ENCODE results near the gene POLR2E. TPM values are rescaled to one million over a fixed set of nuclear protein-coding genes. Genes with fewer than 3 reads are reported as not detected.

POLR2E gene
- total and polyA plus RNA-seq, 2 of the 13 experiments (the other 11 are each of a cell fraction or from before 2014, with no cell fraction given): 140 to 272 TPM

DNA sequence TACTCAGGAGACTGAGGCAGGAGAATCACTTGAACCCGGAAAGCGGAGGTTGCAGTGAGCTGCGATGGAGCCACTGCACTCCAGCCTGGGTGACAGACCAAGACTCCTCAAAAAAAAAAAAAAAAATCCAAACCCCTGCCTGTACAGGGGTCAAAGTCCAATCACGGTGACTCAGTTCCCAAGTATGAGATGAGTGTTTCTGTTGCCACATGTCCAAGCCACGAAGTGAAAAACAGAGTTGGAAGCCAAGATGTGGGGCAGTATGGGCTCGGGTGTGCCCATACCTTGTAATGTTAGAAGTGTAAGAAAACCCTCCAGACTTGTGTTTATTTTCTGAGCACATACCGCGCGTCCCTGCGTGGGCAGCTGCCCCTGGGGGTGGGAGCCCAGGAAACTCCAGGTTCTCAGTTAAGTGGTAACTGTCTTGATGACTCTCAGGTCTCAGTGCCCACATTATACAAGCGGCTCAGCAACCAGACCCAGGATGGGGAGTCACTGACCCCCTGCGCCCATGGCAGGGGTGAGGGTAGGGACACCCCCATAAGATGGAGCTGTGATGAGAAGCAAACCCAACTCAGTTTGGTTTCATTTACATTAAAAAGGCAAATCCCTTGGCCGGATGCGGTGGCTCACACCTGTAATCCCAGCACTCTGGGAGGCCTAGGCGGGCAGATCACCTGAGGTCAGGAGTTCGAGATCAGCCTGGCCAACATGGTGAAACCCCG, 7.4 kb upstream of the POLR2E start:
- no peak overlapping the region for H2AFZ ChIP-seq (ENCODE audit: low read length)
- no TSS peak for BruUV-seq (replicated peaks)
- CTCF ChIA-PET (ENCODE audit: low intra/inter-chr PET ratio, low total read pairs): no interaction called here
- in situ Hi-C loops (cut with HindIII; ENCODE audit: extremely low pct_ligation_motif_present, low pct_unique_long_range_greater_than_20kb): loop anchor here (5.0 kb wide), 1 partner anchor 35 kb away; the partner anchor contains the start of gene ARHGAP45
- peaks cover 11% of the 10 kb centered on the region for H3K79me2 ChIP-seq (ENCODE audit: insufficient read depth, low read length)
- H3K4me1 ChIP-seq (ENCODE audit: insufficient read depth, low read length): peaks cover 87% of the 10 kb centered on the region
- FAIRE-seq: peak; percentile 23
- H3K27ac ChIP-seq (ENCODE audit: extremely low read length, insufficient read depth, low read length): peak overlapping the region; percentile 86
- H3K9ac ChIP-seq (ENCODE audit: insufficient read depth, low read depth, low read length): peak overlapping the region; percentile 82
- no peaks in the 10 kb centered on the region for H3K27me3 ChIP-seq (ENCODE audit: control insufficient read depth in 1 of 2, insufficient read depth in 2 of 2, low read length in 2 of 2)
- POLR2A ChIA-PET: interaction anchor here (0.6 to 4.1 kb wide), 9 partner anchors 9 to 167 kb away, joined by 3 to 28 read pairs (median 7); partner anchors contain the start of genes ARHGAP45 and CIRBP
- peak; percentile 91 for DNase-seq (ENCODE audit: low spot score)
- no peaks in the 10 kb centered on the region for H3K9me3 ChIP-seq (ENCODE audit: low read length)
- peaks cover 15% of the 10 kb centered on the region; the same call in 1 of the 2 replicates for H4K20me1 ChIP-seq (ENCODE audit: insufficient read depth, low read length)
- peak overlapping the region; percentile 18 to 67 (median 30); a peak in 5 of 6 replicates for H3K4me3 ChIP-seq (replicated peaks in 1 of 3; ENCODE audit: insufficient read depth in 1 of 3, low read depth in 2 of 3, low read length in 3 of 3)
- no peak for ATAC-seq
- H3K36me3 ChIP-seq (replicated peaks in 1 of 2; ENCODE audit: control insufficient read depth in 1 of 2, insufficient read depth in 2 of 2, low read length in 2 of 2): peaks cover 6 to 20% of the 10 kb centered on the region in 2 experiments; a peak in 3 of 5 replicates
- intact Hi-C loops (cut with micrococcal nuclease; ENCODE audit: unreplicated experiment): loop anchor here (10.0 kb wide), 1 partner anchor 48 kb away; no protein-coding TSS in a partner anchor
- H3K4me2 ChIP-seq (ENCODE audit: low read depth, low read length): peak overlapping the region; percentile 92
- WGBS (ENCODE audit: low lambda C conversion rate): 21% methylated on average over 17 of the region's 17 CpGs
- TF ChIP-seq, protein P1, sequence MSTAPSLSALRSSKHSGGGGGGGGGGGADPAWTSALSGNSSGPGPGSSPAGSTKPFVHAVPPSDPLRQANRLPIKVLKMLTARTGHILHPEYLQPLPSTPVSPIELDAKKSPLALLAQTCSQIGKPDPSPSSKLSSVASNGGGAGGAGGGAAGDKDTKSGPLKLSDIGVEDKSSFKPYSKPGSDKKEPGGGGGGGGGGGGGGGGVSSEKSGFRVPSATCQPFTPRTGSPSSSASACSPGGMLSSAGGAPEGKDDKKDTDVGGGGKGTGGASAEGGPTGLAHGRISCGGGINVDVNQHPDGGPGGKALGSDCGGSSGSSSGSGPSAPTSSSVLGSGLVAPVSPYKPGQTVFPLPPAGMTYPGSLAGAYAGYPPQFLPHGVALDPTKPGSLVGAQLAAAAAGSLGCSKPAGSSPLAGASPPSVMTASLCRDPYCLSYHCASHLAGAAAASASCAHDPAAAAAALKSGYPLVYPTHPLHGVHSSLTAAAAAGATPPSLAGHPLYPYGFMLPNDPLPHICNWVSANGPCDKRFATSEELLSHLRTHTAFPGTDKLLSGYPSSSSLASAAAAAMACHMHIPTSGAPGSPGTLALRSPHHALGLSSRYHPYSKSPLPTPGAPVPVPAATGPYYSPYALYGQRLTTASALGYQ (CRISPR knock-in tag; IDR thresholded peaks at IDR 0.05): no peak
- TF ChIP-seq ZNF350 (CRISPR knock-in tag; IDR thresholded peaks at IDR 0.05; ENCODE audit: borderline replicate concordance, low read depth): 0 out of 2 replicates have a peak, but pooled peaks have one; percentile 15
- TF ChIP-seq CREM (IDR thresholded peaks at IDR 0.05): no peak
- no peak for TF ChIP-seq CREM (CRISPR knock-in tag; IDR thresholded peaks at IDR 0.05)
- no peak for TF ChIP-seq CHCHD3 (CRISPR knock-in tag; IDR thresholded peaks at IDR 0.05)
- TF ChIP-seq CENPBD1 (CRISPR knock-in tag; IDR thresholded peaks at IDR 0.05; ENCODE audit: borderline replicate concordance, low read depth): no peak
- TF ChIP-seq ZSCAN9 (CRISPR knock-in tag; IDR thresholded peaks at IDR 0.05; ENCODE audit: borderline replicate concordance): no peak
- TF ChIP-seq ARNTL (CRISPR knock-in tag; IDR thresholded peaks at IDR 0.05): no peak
- TF ChIP-seq ZNF343 (CRISPR knock-in tag; IDR thresholded peaks at IDR 0.05): no peak
- no peak for TF ChIP-seq ATRX (CRISPR knock-in tag; IDR thresholded peaks at IDR 0.05; ENCODE audit: borderline replicate concordance)
- TF ChIP-seq, protein P2, sequence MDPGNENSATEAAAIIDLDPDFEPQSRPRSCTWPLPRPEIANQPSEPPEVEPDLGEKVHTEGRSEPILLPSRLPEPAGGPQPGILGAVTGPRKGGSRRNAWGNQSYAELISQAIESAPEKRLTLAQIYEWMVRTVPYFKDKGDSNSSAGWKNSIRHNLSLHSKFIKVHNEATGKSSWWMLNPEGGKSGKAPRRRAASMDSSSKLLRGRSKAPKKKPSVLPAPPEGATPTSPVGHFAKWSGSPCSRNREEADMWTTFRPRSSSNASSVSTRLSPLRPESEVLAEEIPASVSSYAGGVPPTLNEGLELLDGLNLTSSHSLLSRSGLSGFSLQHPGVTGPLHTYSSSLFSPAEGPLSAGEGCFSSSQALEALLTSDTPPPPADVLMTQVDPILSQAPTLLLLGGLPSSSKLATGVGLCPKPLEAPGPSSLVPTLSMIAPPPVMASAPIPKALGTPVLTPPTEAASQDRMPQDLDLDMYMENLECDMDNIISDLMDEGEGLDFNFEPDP (CRISPR knock-in tag; conservative IDR thresholded peaks at IDR 0.05): no peak
- TF ChIP-seq ASH2L (IDR thresholded peaks at IDR 0.05; ENCODE audit: insufficient read length, low read depth, low read length): peak; percentile 35
- TF ChIP-seq ZIK1 (CRISPR knock-in tag; IDR thresholded peaks at IDR 0.05; ENCODE audit: borderline replicate concordance, low read depth): no peak
- TF ChIP-seq MNT (IDR thresholded peaks at IDR 0.05): peak; percentile 53
